ENCODE data around the gene SCARB1.
"Not testable (repeated sequence)": the region's sequence is repeated elsewhere in the genome, so short reads cannot be mapped to it uniquely, and the experiment has no call there.

Gene SCARB1

GRCh38 chr12:124863416-124864325, at the start of gene SCARB1:
TSS of gene SCARB1 (minus strand) at chr12:124863864. CDS start at chr12:124863720, 144 bp downstream.
- DNase-seq (ENCODE audit: low read depth in 2 of 2, low spot score in 1 of 2): peak; percentile 48 to 57

GRCh38 chr12:124912529-124913287, 49.0 kb upstream of the SCARB1 start:
- DNase-seq (ENCODE audit: low read depth in 2 of 2, low spot score in 1 of 2): not testable (repeated sequence)

- not testable (repeated sequence) for DNase-seq (ENCODE audit: low read depth in 2 of 2, low spot score in 1 of 2)
Measured at GRCh38 chr12:124911521-124911920, 47.9 kb upstream of the SCARB1 start.

GRCh38 chr12:124910561-124911478, 47.2 kb upstream of the SCARB1 start:
- DNase-seq (ENCODE audit: low read depth in 2 of 2, low spot score in 1 of 2): no peak

- DNase-seq (ENCODE audit: low read depth in 2 of 2, low spot score in 1 of 2): no peak
Measured at GRCh38 chr12:124909831-124910560, 46.3 kb upstream of the SCARB1 start.

- DNase-seq (ENCODE audit: low read depth in 2 of 2, low spot score in 1 of 2): peak; percentile 70 to 82
Measured at GRCh38 chr12:124906606-124907261, 43.1 kb upstream of the SCARB1 start.

- no peak for DNase-seq (ENCODE audit: low read depth in 2 of 2, low spot score in 1 of 2)
Measured at GRCh38 chr12:124904306-124905098, 40.8 kb upstream of the SCARB1 start.

GRCh38 chr12:124902916-124903315, 39.3 kb upstream of the SCARB1 start:
- no peak for DNase-seq (ENCODE audit: low read depth in 2 of 2, low spot score in 1 of 2)

- DNase-seq (ENCODE audit: low read depth in 2 of 2, low spot score in 1 of 2): no peak
Measured at GRCh38 chr12:124901003-124901402, 37.3 kb upstream of the SCARB1 start.

- DNase-seq (ENCODE audit: low read depth in 2 of 2, low spot score in 1 of 2): not testable (repeated sequence)
Measured at GRCh38 chr12:124900345-124900795, 36.7 kb upstream of the SCARB1 start.

- no peak for DNase-seq (ENCODE audit: low read depth in 2 of 2, low spot score in 1 of 2)
Measured at GRCh38 chr12:124898923-124899294, 35.2 kb upstream of the SCARB1 start.

- DNase-seq (ENCODE audit: low read depth in 2 of 2, low spot score in 1 of 2): peak in 1 of 2 donors; percentile 34
Measured at GRCh38 chr12:124898200-124898922, 34.7 kb upstream of the SCARB1 start.

- no peak for DNase-seq (ENCODE audit: low read depth in 2 of 2, low spot score in 1 of 2)
Measured at GRCh38 chr12:124896461-124896860, 32.8 kb upstream of the SCARB1 start.

GRCh38 chr12:124893792-124894516, 30.3 kb upstream of the SCARB1 start:
- DNase-seq (ENCODE audit: low read depth in 2 of 2, low spot score in 1 of 2): no peak

- no peak for DNase-seq (ENCODE audit: low read depth in 2 of 2, low spot score in 1 of 2)
Measured at GRCh38 chr12:124888260-124888659, 24.6 kb upstream of the SCARB1 start.

- DNase-seq (ENCODE audit: low read depth in 2 of 2, low spot score in 1 of 2): not testable (repeated sequence)
Measured at GRCh38 chr12:124887766-124888165, 24.1 kb upstream of the SCARB1 start.

GRCh38 chr12:124884587-124885438, 21.1 kb upstream of the SCARB1 start:
- no peak for DNase-seq (ENCODE audit: low read depth in 2 of 2, low spot score in 1 of 2)
